Spleen (tissue), 11 donors: ENCODE data around the gene SACM1L. TPM values are rescaled to one million over a fixed set of nuclear protein-coding genes. Genes with fewer than 3 reads are reported as not detected.
A peak's percentile ranks its signal among the peaks of the same experiment; 100 is the strongest.

ENCODE experiments used
- DNase-seq: peaks from one replicate; pipeline ENCODE4 v3.0.0-alpha.2; 2020
- H3K27ac ChIP-seq, 8 donors: fragments of 200-600 bp; sonication (generic) in 7 of 8; 1 replicate in 4 of 8; 2 replicates in 4 of 8; pipeline versions ENCODE4 v1.5.0 to v1.8.0; 2016 to 2021; ENCODE audit warnings: inconsistent platforms in 4 of 8, mild to moderate bottlenecking in 4 of 8, moderate library complexity in 1 of 8
- H3K27me3 ChIP-seq, 7 donors: fragments of 200-600 bp; sonication (generic) in 6 of 7; replicated peaks in 1 of 7; 1 replicate in 4 of 7; 2 replicates in 3 of 7; pipeline versions ENCODE4 v1.5.0 to v1.8.0; 2016 to 2021; ENCODE audit warnings: inconsistent platforms in 3 of 7, mild to moderate bottlenecking in 1 of 7
- H3K36me3 ChIP-seq, 6 donors: fragments of 200-600 bp; sonication (generic) in 5 of 6; 1 replicate in 4 of 6; 2 replicates in 2 of 6; pipeline versions ENCODE4 v1.5.0 to v1.8.0; 2016 to 2021; ENCODE audit warnings: inconsistent platforms in 2 of 6
- H3K4me1 ChIP-seq, 6 donors: fragments of 200-600 bp; sonication (generic) in 5 of 6; 1 replicate in 3 of 6; 2 replicates in 3 of 6; pipeline versions ENCODE4 v1.5.0 to v1.8.0; 2016 to 2021; ENCODE audit warnings: inconsistent platforms in 3 of 6
- H3K4me3 ChIP-seq, 8 donors: fragments of 200-600 bp; sonication (generic) in 7 of 8; 1 replicate in 4 of 8; 2 replicates in 4 of 8; pipeline versions ENCODE4 v1.5.0 to v1.8.0; 2016 to 2021; ENCODE audit warnings: inconsistent platforms in 4 of 8, mild to moderate bottlenecking in 4 of 8, moderate library complexity in 2 of 8
- H3K9me3 ChIP-seq, 8 donors: fragments of 200-600 bp; sonication (generic) in 7 of 8; 1 replicate in 4 of 8; 2 replicates in 4 of 8; pipeline versions ENCODE4 v1.5.0 to v1.8.0; 2016 to 2021; ENCODE audit warnings: inconsistent platforms in 4 of 8
- CTCF ChIP-seq, 11 experiments: fragments of 200-600 bp in 7 of 11; fragments of 450-650 bp in 4 of 11; sonication (generic) in 4 of 11; IDR thresholded peaks in 8 of 11; conservative IDR thresholded peaks in 3 of 11; 1 replicate in 7 of 11; 2 replicates in 4 of 11; pipeline versions ENCODE4 v1.4.0 to v1.8.0; 2016 to 2021; ENCODE audit warnings: antibody characterized with exemption in 11 of 11, inconsistent platforms in 4 of 11, mild to moderate bottlenecking in 1 of 11
- POLR2A ChIP-seq, 3 donors: fragments of 450-650 bp; IDR thresholded peaks; one replicate each; pipeline ENCODE4 v1.5.1; 2017; ENCODE audit warnings: antibody characterized with exemption in 3 of 3, mild to moderate bottlenecking in 1 of 3
- POLR2AphosphoS5 ChIP-seq, 3 donors: sonication (generic); formaldehyde crosslinking; IDR thresholded peaks; one replicate each; pipeline ENCODE4 v1.5.1; 2017; ENCODE audit warnings: antibody characterized with exemption in 3 of 3
- WGBS, 5 donors: extraction: QIAGEN DNeasy Blood & Tissue Kit in 3 of 5; methylation state at CpG; one replicate each; pipeline versions ENCODE4 v1.1.5 to v1.1.7; 2013 to 2018; 5-methylcytosine and 5-hydroxymethylcytosine counted together
- intact Hi-C: fragments of 100-400 bp; cut with DNase I; formaldehyde crosslinking; loops from one replicate; pipeline ENCODE4 v1.15.0; 2023; ENCODE audit warnings: low total_unique reads
- polyA plus RNA-seq, 3 donors: library from polyadenylated mRNA; stranded (reverse); fragments of 200-250 nt; gene quantifications; one replicate each; pipeline ENCODE4 v1.2.1, GENCODE V29; 2013
- total RNA-seq, 7 donors: library from RNA; depleted of rRNA in 3 of 7; stranded (reverse); fragments of >200 nt in 3 of 7; fragmentation: NEBNext Ultra II Directional in 4 of 7; extraction: Animal tissue kit (Norgen Biotek cat#: 25700) in 4 of 7; gene quantifications; one replicate each; pipeline versions ENCODE4 v1.1.0 to v1.2.1, GENCODE V29; 2016 to 2021
- donor health status: healthy with polysubstance abuse.
- donor health status: DM: no; HTN: no; CAD: no; lungs with moderate emphysema.
- donor health status: DM: no; HTN: no; CAD: no.
- donor health status: Bipolar disorder and iron deficiency.
- donor health status: healthy.
- donor health status: DM: no; HTN: no; CAD: no.
- donor health status: DM: yes; HTN: yes; CAD: no.

SACM1L gene
- total and polyA plus RNA-seq, 10 donors = 21.0 to 93.7 (median 57.2) TPM

- Histone ChIP-seq H3K9me3 (peaks cover 0 to 3% (median under 1%) of the 10 kb centered on the region in 8 donors), H3K4me3 (peak overlapping the region; percentile 78 to 98 (median 92)), H3K36me3 (peaks cover 0 to 14% (median 2%) of the 10 kb centered on the region in 6 donors), H3K4me1 (peaks cover 30 to 58% (median 46%) of the 10 kb centered on the region in 6 donors), H3K27ac (peak overlapping the region; percentile 17 to 97 (median 94)), H3K27me3 (no peaks in the 10 kb centered on the region)
- intact Hi-C loops = no loop called here
- WGBS, 5 donors = 1 to 2% (median 1%) methylated on average over 30 to 35 of the region's 35 CpGs
- DNase-seq = peak; percentile 81
- TF ChIP-seq POLR2AphosphoS5 (IDR thresholded peaks at IDR 0.05) (no peak), POLR2A (IDR thresholded peaks at IDR 0.05) (no peak), CTCF (IDR thresholded peaks at IDR 0.05 in 8 of 11, conservative IDR thresholded peaks at IDR 0.05 in 3 of 11) (no peak)
Measured at GRCh38 chr3:45688194-45688881, 858 bp upstream of the SACM1L start.

GRCh38 chr3:45689787-45690145 is 570 bp downstream of the SACM1L start:
- Histone ChIP-seq H3K27me3 (no peaks in the 10 kb centered on the region), H3K4me1 (peaks cover 42 to 72% (median 61%) of the 10 kb centered on the region in 6 donors), H3K36me3 (peaks cover 0 to 14% (median 2%) of the 10 kb centered on the region in 6 donors), H3K4me3 (peak overlapping the region; percentile 78 to 98 (median 92)), H3K27ac (peak overlapping the region; percentile 74 to 97 (median 94)), H3K9me3 (no peaks in the 10 kb centered on the region)
- DNase-seq = no peak
- no peak for TF ChIP-seq POLR2A (IDR thresholded peaks at IDR 0.05)
- no peak for TF ChIP-seq CTCF (IDR thresholded peaks at IDR 0.05 in 8 of 11, conservative IDR thresholded peaks at IDR 0.05 in 3 of 11)
- no peak for TF ChIP-seq POLR2AphosphoS5 (IDR thresholded peaks at IDR 0.05)
- intact Hi-C loops = no loop called here
- 0 to 3% (median 1%) methylated on average over 8 of the region's 8 CpGs for WGBS, 5 donors

- H3K4me1 ChIP-seq = peaks cover 44 to 79% (median 68%) of the 10 kb centered on the region in 6 donors
- no peak for DNase-seq
- peaks cover 0 to 17% (median 2%) of the 10 kb centered on the region in 6 donors for H3K36me3 ChIP-seq
- intact Hi-C loops = no loop called here
- no peak for TF ChIP-seq CTCF (IDR thresholded peaks at IDR 0.05 in 8 of 11, conservative IDR thresholded peaks at IDR 0.05 in 3 of 11)
- no peak for TF ChIP-seq POLR2AphosphoS5 (IDR thresholded peaks at IDR 0.05)
- no peak for TF ChIP-seq POLR2A (IDR thresholded peaks at IDR 0.05)
- no peaks in the 10 kb centered on the region for H3K9me3 ChIP-seq
- H3K27me3 ChIP-seq = no peaks in the 10 kb centered on the region
- H3K27ac ChIP-seq = peak overlapping the region in 7 of 8 donors; percentile 89 to 97 (median 94)
- peak overlapping the region; percentile 78 to 98 (median 92) for H3K4me3 ChIP-seq
- WGBS, 5 donors = 10 to 14% (median 11%) methylated on average over 4 of the region's 4 CpGs
Measured at GRCh38 chr3:45690336-45691035, 1.3 kb downstream of the SACM1L start.

- intact Hi-C loops = no loop called here
- Histone ChIP-seq H3K4me3 (peak overlapping the region in 1 of 8 donors; percentile 92), H3K27ac (peak overlapping the region in 5 of 8 donors; percentile 16 to 97 (median 95)), H3K4me1 (peaks cover 44 to 92% (median 78%) of the 10 kb centered on the region in 6 donors), H3K27me3 (no peaks in the 10 kb centered on the region), H3K36me3 (peaks cover 0 to 29% (median 5%) of the 10 kb centered on the region in 6 donors), H3K9me3 (no peaks in the 10 kb centered on the region)
- DNase-seq = no peak
- WGBS, 5 donors = 66 to 92% (median 74%) methylated on average over 2 of the region's 2 CpGs
- no peak for TF ChIP-seq CTCF (IDR thresholded peaks at IDR 0.05 in 8 of 11, conservative IDR thresholded peaks at IDR 0.05 in 3 of 11)
- TF ChIP-seq POLR2A (IDR thresholded peaks at IDR 0.05) = no peak
- no peak for TF ChIP-seq POLR2AphosphoS5 (IDR thresholded peaks at IDR 0.05)
Measured at GRCh38 chr3:45691842-45692241, 2.6 kb downstream of the SACM1L start.
